GM12892 (cell line): ENCODE results near the gene CBFB.

Experiments used
- POLR2A ChIP-seq: IDR thresholded peaks from 2 replicates; pipeline ENCODE4 v1.6.1; 2011; ENCODE audit warnings: low read depth, low read length, control low read depth
- POLR2AphosphoS5 ChIP-seq: IDR thresholded peaks from 2 replicates; pipeline ENCODE4 v1.6.1; 2011; ENCODE audit warnings: low read depth, low read length, control low read depth

DNA sequence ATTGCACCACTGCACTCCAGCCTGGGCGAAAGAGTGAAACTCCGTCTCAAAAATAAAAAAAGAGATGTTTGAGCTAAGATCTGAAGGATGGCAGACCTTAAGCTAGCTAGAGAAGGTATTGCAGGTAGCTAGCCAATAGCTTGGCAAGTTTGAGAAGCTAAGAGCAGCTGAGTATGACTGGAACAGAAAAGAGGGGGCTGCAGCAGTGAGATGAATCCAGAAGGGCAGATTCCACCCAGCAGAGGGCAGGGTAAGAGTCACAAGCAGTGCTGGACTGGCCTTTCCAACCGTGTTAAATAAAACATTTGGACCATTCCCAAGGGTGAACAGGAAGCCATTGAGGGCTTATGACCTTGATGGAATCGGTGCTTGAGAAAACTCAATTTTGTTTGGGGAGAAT lies 75.1 kb downstream of the CBFB start:
- TF ChIP-seq POLR2AphosphoS5 (peak; percentile 13; the same call in 1 of the 2 replicates), POLR2A (no peak)
